Measurements from ENCODE around the gene SND1.

The SND1 gene

DNA sequence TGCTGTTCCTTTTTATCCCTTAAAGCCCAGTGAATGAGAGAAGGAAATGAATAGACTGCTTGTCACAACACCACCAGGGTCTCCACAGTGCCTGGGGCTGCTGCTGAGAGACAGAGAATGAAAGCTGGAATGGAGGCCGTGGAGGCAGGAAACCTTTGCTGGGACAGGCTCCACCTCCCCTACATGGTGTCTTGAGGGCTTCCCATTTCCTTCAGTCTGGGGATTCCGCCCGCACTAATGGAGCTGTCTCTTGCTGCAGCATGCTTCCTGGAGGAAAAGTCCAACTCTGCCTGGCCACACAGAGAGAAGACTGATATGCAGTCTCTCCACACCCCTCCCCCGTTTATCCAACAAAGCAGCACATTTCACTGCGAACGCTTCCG lies 324.7 kb downstream of the SND1 start:
- DNase-seq = no peak

DNA sequence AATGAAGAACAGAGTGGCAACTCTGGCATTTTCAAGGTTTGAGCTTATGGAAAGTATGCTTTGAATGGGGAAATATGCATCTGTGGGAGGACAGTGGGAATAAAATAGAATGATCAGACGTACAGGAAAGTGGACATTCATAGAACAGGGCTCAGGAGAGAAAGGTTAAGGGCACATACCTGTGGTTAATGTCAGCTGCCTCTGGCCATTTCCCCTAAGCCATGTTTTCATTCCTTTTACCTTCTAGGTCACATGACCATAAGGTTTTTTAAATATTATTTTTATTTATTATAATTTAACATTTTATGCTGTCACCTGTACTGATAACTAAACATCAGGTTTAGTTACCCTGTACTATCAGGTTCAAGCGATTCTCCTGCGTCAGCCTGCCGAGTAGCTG lies 326.4 kb downstream of the SND1 start:
- DNase-seq = no peak

DNA sequence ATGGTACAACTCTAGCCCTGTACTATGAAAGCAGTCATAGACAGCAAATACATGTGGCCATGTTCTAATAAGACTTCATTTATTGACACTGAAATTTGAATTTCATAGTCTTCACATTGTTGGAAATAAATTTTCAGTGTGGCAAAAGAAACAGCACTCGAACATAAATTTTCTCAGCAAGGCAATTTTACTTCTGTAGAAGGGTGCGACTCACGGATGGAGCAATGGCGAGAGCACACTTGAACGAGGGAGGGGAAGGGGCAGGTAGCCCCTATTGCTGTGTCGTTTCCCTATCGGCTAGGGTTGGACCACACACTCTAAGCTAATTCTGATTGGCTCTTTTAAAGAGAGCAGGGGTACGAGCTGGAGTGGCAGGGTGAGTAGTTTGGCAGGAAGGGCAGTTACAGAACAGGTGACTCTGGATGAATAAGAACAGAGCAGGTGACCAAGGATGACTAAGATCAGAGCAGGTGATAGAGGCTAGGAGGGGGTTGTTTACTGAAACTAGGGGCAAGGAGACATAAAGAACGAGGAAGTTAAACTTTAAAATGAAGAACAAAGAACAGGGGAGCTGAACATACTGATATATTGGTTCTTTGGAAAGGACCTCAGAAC lies 327.2 kb downstream of the SND1 start:
- DNase-seq = no peak

DNA sequence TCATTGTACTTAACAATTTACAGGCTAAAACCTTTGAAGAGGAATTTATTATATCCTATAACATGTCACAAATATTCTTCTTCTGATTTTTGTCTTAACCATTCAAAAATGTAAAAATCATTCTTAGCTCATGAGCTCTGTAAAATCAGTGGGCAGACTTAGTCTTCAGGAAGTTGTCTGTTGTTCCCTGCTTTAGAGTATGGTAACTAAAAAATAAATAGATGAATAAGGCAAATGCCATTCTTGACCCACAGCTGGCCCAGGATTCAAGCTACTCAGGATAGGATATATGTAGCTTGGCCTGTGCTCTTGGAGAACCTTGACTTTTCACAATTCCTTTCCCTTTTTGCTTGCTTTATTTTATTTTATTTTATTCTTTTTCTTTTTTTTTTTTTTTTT lies 327.7 kb downstream of the SND1 start:
- no peak for DNase-seq

DNA sequence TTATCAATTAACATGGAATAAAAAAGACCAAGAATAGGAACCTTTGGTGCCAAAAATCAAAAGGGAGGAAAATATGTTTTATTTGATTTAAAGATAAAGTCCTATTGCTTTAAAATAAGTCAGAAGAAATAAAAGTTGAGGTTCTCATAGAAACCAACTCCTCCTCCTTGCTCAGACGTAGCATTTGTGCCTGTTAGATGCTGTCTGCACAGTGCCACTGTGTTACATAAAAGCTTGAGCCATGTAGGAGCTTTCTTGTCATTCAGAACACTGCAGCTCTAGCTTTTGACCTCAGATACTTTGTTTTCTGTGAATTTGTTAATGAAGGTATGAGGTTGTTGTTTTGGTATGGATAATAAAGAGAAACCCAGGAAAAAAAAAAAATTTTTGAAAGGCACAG lies 328.9 kb downstream of the SND1 start:
- no peak for DNase-seq

DNA sequence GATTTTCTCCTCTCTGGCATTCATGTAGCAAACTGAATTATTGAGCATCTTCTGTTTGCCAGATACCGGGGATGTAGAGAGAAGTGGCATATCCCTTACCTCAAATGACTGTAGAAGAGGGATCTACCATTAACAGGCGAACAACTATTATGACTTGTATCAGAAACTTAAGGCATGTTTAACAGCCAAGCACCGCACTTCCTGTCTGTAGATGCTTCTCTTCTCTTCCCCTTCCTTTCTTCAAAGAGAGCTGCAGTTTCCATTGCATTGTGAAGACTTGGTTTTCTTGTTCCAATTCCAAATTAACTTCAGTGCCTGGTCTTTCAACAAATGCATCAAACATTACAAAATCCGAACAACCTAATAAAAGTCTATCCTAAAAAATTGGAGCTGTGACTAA lies 330.0 kb downstream of the SND1 start:
- DNase-seq = no peak

DNA sequence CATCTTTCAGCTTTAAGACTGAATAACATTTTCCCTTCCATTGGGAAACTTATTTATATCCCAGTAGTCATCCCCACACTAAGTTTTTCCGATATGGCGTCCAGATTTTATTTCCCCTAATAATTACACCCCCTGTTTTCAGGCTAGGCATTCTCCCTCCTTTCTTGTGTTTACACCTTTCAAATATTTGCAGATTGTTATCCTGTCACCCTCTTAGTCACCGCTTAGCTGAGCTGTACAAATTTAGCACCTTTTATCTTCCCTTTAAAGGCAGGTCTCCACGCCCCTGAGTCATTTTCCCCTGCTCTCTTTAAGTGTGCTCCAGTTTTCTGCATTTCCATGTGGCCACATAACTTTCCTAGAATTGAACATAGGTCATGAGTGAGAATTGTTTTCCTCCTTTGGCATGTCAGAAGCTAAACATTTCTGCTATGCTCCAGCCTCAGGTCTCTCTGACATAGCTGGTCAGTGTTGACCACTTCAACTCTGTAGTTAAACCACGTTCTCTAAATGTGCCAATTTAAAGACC lies 331.9 kb downstream of the SND1 start:
- no peak for DNase-seq

DNA sequence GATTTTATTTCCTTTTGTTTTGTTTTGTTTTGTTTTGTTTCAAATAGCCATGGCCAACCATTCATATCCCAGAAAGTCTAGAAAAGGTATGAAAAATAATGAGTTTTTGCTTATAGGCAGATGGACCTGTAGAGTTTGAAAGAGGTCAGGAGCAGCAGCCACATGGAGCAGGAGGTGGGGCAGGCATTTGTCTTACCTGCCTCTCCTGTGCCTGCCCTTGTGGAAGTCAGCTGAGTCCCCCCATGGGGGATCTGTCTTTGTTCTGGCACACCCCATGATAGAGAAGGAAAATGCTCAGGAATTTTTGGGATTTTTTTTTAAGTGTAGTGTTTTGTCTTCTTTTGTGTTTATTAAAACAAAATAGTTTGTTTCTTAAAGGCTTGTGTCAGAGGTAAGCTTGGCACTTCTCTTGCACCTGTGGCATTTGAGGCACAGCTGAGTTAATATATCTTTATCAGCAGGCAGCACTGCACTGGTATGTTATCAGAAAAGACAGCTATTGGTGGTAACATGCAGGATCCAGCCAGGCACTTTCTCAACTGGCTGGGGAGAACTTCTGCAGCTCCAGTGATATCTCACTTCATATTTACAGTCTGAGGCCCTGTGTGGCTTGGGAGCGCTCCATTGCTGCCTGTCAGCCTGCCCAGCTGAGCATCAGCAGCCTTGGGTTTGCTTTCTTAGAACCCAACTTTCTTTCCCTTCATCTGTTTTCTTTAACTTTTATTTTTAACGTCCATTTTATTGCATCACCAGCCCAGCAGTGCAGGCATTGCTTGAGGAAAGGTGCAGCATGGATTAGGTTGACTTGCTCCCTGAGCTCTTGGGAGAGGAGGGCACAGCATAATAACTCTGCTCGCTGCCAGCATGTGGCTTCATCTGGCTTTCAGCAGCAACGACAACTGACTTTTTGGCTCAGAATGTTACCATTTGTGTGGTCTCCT lies 334.9 kb downstream of the SND1 start:
- no peak for DNase-seq

DNA sequence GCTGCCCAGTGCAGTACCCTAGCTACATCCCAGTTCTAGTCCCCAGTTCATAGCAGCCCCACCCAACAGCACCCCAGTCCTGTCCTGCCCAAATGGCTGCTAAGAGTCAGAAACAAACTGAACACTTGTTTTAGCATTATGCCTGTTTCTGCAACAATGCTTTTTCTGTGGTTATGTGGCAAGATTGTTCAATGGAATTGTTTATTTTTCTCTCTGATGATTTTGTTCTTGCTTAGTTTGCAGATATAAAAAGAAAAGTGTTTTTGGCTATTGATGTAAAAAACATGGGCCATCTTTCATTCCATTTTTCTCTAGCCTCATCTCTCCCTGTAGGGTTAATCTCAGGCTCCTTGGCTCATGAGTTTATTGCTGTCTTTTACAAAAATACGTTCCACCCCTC lies 336.8 kb downstream of the SND1 start:
- no peak for DNase-seq

DNA sequence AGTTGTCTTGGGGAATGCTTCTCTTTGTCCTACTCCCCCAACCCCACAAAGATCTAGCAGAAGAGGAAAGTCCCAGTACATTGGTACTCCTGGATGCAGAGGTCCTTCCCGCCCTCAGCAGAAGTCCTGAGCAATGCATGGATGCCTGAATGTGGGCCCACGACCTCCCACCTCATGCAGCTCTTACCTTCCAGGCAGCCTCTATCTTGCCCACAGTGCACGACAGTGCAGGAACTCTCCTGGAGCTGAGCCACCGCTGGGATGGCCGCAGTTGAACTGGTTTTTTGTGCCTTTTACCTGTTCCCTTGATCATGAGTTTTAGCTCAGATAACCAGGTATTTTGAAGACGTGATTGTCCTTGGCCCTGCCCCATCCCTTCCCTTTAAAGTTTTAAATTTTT lies 341.3 kb downstream of the SND1 start:
- DNase-seq = no peak

DNA sequence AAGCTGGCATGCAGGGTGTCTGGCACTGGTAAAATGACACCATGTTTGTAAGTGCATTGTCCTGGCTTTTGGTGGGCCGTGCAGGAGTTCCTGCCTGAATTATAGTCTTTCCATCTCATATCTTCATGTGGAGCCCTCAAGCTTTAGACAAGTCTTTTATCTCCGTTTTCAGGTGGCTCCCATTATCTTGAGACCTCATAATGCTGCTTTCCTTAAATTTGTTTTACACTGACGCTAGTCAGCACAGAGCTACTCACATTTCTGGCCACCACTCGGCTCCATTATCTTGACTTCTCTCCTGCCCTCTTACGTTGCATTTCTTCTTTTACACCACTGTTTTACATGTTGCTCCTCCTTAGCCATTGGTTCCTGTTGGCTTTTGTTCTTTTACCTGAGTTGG lies 342.0 kb downstream of the SND1 start:
- no peak for DNase-seq

DNA sequence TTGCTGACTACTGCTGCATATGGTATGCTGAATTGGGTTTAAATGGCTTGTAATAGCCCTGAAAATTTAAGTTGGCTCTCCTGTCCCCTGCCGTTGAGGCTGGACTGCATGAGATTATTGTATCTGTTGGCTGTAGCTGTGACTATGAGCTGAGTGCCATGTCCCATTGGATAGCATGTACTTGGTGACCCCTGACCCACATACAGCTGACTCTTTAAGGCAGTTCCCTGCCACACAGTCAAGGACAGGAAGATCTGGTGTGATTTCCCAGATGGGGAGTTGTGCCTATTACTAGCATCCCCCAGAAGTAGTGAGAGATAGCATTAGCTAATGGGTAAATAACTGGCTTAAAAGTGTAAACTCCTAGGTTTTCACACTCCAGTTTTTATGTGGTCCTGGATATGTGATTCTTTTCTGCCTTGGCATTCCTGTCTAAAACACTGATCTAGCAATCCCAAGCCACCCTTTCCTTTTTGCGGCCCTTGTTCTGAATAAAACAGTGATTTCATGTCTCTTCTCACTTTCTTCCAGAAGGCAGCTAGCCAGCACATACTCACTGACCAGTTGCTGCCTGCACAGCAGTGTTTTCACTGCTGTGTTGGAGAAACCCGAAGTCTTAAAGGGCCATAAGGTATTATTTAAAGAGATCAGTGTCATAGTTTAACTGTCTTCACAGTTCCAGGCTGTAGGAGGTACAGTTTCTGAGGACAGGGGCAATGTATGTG lies 343.3 kb downstream of the SND1 start:
- DNase-seq = no peak

DNA sequence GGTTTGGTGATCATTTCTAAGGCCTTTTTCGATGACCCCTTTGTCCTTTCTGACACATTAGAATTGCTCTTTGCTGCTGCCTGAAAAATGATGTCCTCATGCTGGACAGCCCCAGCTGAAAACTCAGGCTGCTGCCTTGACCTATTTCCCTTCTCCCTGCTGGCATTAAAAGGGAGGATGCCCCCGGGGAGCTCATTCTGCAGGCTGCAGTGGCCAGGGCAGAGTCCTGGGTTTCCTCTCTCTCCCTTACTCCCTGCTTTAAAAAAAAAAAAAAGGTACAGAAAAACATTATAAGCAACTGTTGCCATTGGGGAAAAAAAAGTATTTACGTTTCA lies 343.9 kb downstream of the SND1 start:
- DNase-seq = no peak

DNA sequence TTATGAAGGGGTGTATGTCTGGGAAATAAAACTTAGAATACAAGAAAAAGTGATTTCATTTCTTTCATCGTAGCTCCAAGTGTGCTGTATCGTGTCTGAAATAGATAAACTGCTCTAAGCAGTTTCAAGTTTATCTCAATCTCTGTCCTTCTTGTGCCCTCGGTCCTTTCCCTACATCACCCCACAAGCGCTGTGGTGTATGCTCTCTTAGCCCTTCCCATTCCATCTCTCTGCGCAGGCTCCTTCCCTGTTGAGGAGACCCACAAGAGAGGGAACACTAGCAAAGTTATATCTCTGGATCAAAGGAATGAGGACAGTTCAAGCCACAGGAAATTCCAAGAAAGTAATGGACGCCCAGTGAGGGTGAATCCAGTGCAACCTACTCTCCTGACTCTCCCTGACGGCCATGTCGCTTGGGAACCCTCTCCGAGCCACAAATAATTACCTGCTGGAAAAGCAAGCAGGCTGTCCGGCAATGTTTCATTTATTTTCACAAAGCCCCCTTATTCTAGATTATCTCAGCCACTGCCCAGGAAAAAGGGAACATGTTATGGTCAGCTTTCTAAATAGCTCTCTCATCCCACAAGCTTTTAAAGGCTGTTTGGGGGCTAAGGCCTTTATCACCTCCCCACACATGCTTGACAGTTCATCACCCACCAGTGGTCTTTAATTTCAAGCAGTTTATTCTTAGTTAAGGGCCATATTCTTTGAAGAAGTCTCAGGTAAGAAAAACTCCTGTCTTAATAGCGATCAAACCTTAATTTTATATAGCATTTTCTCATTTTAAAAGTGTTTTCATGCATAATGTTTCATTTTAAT lies 344.5 kb downstream of the SND1 start:
- DNase-seq = no peak

DNA sequence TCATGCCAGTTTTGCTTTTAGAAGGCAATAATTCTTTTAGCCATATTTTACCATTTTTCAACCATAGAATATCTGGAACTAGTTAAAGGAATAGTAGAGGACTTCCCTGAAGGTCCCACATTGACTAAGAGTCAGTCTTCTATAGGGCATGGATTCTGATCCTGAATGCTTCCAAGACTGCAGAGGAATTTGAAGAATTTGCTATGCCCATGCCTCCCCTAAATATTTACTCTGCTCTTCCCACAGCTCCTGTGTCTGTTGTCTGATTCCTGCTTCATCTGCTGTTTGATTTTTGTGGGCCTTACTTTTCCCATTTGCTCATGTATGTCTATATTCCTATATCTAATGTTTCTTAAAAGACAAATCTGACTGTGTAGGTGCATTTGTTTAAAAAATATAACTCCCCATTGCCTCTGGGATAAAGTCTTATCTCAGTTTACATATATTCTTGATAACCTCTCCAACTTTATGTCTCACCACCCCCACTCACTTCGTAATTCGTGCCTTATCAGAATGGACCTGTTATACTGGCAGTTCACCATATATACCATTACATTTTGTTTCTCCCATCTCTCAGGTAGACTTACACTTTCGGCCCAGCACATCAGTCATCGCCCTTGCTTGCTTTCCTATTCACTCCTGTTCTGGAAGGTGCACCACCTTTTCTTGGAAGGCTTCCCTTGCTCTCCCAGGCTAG lies 345.4 kb downstream of the SND1 start:
- DNase-seq = no peak

DNA sequence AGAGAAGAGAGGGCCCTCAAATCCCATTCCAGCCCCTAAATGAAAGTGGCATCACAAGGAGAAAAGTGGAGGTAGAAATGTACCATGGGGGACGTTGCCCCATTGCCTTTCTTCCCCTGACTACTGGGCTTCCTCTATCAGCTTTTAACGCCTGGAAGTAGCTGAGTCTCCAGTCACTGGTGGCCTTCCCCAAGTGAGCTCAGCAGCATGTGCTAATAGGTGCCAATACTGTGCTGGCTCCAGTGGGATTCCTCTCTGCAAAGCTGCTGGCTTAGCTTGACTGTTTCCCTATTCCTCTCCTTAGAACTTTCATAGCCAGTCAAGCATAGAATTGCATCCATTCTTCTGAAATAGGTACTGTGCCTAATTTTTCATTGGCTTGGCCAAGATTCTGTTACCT lies 346.7 kb downstream of the SND1 start:
- DNase-seq = no peak

DNA sequence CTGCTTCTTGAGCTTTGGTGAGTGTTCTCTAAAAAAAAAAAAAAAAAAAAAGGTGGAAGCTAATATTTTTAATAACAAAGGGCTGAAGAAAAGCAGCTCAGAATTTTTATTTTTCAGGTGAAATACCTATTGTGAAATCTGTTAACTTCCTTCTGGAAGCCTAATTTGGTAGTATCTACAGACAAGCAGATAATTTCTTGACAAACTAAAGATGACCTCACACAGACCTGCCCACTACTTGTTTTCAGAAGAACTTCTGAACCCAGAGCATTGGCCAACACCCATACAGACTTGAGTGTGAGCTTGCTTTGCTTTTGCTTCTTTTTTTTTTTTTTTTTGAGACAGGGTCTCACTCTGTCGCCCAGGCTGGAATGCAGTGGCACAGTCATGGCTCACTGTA lies 348.1 kb downstream of the SND1 start:
- no peak for DNase-seq

DNA sequence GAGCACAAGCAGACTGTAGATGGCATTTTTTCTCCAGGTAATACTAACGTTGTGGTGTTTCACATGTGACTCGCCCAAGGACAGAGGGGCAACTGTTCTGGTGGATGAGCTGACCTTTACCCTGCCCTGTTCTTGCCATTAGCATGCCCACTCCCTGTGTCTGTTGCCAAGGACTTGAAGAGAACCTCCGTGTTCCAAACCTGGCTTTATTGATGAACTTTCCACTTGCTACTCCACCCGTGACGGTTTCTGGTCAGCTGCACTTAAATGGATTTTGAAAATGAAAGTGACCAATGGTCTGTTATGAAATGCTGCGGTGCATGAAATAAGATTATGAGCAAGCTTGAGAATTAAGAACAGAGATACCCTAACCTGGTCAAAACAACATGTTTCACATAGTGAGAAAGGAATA lies 348.9 kb downstream of the SND1 start:
- no peak for DNase-seq

DNA sequence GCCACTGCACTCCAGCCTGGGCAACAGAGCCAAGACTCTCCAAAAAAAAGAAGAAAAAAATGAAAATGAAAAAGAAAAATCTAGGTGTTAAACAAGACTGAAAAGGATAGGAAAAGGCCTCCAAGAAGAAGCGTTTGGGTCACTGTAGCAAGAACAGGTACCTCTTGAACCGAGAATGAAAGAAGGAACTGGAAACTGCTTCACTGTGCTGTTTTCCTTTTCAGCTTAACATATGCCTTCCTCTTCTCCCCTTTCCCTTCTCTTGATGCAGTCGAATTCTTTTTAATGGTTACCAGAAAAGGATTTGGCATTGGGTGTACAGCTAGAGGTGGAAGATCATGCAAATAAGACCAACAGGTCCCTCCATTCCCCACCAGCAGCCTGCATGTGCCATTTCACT lies 351.2 kb downstream of the SND1 start:
- no peak for DNase-seq

DNA sequence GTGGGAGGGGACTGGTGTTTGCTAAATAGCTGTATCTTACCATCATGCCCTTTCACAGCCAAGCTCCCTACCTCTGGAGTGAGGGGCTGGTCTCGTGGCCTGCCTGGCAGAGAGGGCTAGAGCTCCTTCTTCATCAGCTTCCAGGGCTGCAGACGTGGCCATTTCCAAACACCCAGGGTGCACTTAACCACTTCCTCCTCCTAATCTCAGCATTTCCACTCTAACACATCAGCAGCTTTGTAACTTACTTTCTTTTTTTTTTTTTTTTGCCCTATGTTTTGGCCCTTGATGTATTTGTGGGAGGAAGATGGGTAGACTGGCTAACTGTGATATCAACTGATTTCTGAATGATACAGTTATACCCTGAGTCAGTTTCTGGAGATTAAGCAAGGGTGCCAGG lies 351.8 kb downstream of the SND1 start:
- no peak for DNase-seq

DNA sequence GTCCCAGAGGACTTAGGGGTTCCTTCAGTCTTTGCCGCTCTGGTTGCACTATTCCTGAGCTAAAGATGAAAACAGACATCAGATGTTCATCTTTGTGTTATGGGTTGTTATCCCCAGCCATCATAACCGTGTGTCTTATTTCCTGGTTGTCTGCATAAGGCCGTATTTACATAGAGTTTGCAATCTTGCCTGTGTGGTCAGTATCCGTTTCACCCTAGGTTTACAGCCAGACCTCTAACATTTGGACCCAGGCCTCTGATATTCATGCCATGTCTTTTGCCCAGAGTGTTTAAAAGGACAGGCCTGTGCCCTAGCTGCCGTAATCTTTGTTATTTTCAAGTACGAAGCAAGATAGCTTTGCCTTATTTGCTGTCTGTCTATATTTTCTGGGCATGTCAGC lies 352.6 kb downstream of the SND1 start:
- DNase-seq = no peak

DNA sequence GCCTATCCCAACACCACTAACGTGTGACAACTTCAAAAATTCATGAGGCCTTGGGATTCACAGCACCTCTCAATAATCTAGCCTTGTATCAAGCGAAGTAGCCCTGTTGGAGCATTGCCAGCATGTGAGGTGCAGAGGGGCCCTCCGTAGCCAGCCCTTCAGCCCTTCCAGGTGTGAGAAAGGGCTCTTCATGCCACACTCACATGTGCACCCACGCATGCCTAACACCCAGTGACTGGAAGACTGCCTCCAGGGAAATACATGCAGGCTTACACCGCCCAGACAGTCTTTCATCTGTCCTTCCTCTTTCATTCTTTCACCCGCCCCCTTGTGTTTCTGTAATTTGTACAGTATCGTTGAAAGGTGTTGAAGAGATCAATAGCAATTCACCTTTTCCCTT lies 353.1 kb downstream of the SND1 start:
- DNase-seq = no peak

Measured in stimulated activated CD4-positive, alpha-beta T cell treated with anti-CD3 and anti-CD28 coated beads, Interleukin-4, amount 100 ng/mL, for 1 hour (primary cell).